Osteocyte (in vitro differentiated cells): Measurements from ENCODE around the gene SLC7A14. TPM values are rescaled to one million over a fixed set of nuclear protein-coding genes. Genes with fewer than 3 reads are reported as not detected.

Experiments used
- DNase-seq: peaks from one replicate; pipeline ENCODE4 v3.0.0; 2021; ENCODE audit warnings: mixed read lengths; ENCODE audit not compliant: unreplicated experiment; ENCODE audit errors: extremely low spot score
- H3K27ac Mint-ChIP-seq: one replicate; pipeline ENCODE4 v1.8.0; 2021; ENCODE audit warnings: mild to moderate bottlenecking, mixed read lengths; ENCODE audit not compliant: unreplicated experiment
- H3K27me3 Mint-ChIP-seq: one replicate; pipeline ENCODE4 v1.8.0; 2021; ENCODE audit warnings: mixed read lengths; ENCODE audit not compliant: unreplicated experiment
- H3K36me3 Mint-ChIP-seq: one replicate; pipeline ENCODE4 v1.8.0; 2021; ENCODE audit warnings: mixed read lengths; ENCODE audit not compliant: unreplicated experiment
- H3K4me1 Mint-ChIP-seq: one replicate; pipeline ENCODE4 v1.8.0; 2021; ENCODE audit warnings: mixed read lengths; ENCODE audit not compliant: unreplicated experiment
- H3K4me3 Mint-ChIP-seq: one replicate; pipeline ENCODE4 v1.8.0; 2021; ENCODE audit warnings: mild to moderate bottlenecking, moderate library complexity, mixed read lengths; ENCODE audit not compliant: unreplicated experiment
- H3K9me3 Mint-ChIP-seq: one replicate; pipeline ENCODE4 v1.8.0; 2021; ENCODE audit warnings: mixed read lengths; ENCODE audit not compliant: unreplicated experiment
- CTCF ChIP-seq: fragments of 200-600 bp; sonication (generic); IDR thresholded peaks from 2 replicates; pipeline ENCODE4 v1.5.0; 2021; ENCODE audit warnings: antibody characterized with exemption, mild to moderate bottlenecking, moderate library complexity
- long read RNA-seq: library from polyadenylated mRNA; unstranded; transcript quantifications from one replicate; pipeline ENCODE4 v2.0.0, GENCODE V29; 2021
- total RNA-seq: library from RNA; stranded (reverse); gene quantifications from 2 replicates; pipeline ENCODE4 v1.2.1, GENCODE V29; 2021

SLC7A14 gene
- 1.8 and 2.1 TPM in 2 replicates for total RNA-seq
- long read RNA-seq, full-length matches to known transcripts: 4 of 9 reads
- long read RNA-seq, partial matches to known transcripts: 2 of 9 reads
- long read RNA-seq, other reads (novel, unspliced or antisense): 3 of 9 reads

GRCh38 chr3:170585937-170586310, at the start of gene SLC7A14:
TSS of gene SLC7A14 (minus strand) at chr3:170586075. CDS start at chr3:170526936, 59,139 bp downstream.
- no peak within 1 kb of the TSS for H3K27ac Mint-ChIP-seq
- no peaks in the 10 kb centered on the region for H3K36me3 Mint-ChIP-seq
- no peak for DNase-seq
- H3K9me3 Mint-ChIP-seq: no peaks in the 10 kb centered on the region
- TF ChIP-seq CTCF: peak; percentile 12
- peaks cover 65% of the 10 kb centered on the region for H3K27me3 Mint-ChIP-seq
- H3K4me1 Mint-ChIP-seq: peaks cover 10% of the 10 kb centered on the region
- H3K4me3 Mint-ChIP-seq: peak within 1 kb of the TSS; percentile 66

DNA sequence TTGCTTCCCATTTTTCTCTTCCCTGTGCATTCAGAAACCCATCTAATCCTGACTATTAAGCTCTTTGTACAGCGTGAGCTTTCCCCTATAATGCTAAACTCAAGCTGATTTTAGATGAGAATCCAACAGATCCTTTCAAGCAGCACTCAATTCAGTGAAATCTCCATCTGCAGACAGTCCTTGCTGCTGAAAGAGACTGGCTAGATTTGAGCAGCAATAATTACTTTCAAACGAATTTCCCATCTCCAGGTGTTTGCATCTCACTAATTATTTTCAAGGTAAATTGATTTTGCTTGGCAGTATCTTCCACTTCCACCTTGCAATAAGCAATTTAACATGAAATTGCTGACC, 49.5 kb upstream of the SLC7A14 start:
- Mint-ChIP-seq H3K4me1 (peaks cover 26% of the 10 kb centered on the region), H3K27me3 (peaks cover 2% of the 10 kb centered on the region), H3K36me3 (no peaks in the 10 kb centered on the region), H3K27ac (no peak overlapping the region), H3K9me3 (no peaks in the 10 kb centered on the region), H3K4me3 (no peak overlapping the region)
- DNase-seq: no peak
- TF ChIP-seq CTCF: no peak

DNA sequence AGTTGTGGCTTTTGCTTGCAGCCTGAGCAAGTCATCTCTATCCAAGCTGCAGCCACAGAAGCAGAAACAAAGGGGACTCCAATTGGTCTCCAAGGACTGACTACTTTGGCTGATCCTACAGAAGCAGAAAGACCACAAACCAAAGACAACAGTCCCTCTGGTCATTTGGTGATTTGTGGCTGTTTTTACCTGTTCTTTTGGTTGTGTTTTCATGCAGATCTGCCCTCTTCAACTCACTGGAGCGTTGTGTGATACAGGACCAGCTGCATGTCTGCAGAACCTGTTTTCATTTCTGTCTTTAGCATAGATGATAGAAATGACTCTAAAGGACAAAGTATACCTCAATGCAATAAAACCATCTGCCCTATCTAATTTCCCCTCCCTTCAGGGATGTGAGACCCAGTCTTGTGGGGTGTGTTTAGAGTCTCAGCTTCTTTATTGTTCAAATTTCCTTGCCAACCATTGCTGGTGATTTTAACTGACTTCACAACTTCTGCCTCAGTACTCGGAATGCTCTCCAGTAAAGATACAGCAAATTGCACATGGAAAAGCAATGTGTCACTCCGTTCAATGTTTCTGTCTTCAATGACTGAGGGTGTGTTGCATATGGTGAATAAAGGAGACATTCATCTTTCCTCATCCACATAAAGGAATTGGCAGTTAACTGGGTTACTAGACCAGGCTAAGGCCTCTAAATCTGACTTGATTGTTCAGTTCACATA, 48.9 kb upstream of the SLC7A14 start:
- Mint-ChIP-seq H3K4me3 (no peak overlapping the region), H3K9me3 (no peaks in the 10 kb centered on the region), H3K4me1 (peaks cover 26% of the 10 kb centered on the region), H3K27ac (no peak overlapping the region), H3K36me3 (no peaks in the 10 kb centered on the region), H3K27me3 (peaks cover 2% of the 10 kb centered on the region)
- DNase-seq: no peak
- TF ChIP-seq CTCF: no peak

GRCh38 chr3:170633573-170633972, 47.7 kb upstream of the SLC7A14 start:
- peaks cover 26% of the 10 kb centered on the region for H3K4me1 Mint-ChIP-seq
- no peak overlapping the region for H3K27ac Mint-ChIP-seq
- no peak for DNase-seq
- H3K27me3 Mint-ChIP-seq: peaks cover 2% of the 10 kb centered on the region
- no peaks in the 10 kb centered on the region for H3K36me3 Mint-ChIP-seq
- no peak for TF ChIP-seq CTCF
- H3K4me3 Mint-ChIP-seq: no peak overlapping the region
- no peaks in the 10 kb centered on the region for H3K9me3 Mint-ChIP-seq

DNA sequence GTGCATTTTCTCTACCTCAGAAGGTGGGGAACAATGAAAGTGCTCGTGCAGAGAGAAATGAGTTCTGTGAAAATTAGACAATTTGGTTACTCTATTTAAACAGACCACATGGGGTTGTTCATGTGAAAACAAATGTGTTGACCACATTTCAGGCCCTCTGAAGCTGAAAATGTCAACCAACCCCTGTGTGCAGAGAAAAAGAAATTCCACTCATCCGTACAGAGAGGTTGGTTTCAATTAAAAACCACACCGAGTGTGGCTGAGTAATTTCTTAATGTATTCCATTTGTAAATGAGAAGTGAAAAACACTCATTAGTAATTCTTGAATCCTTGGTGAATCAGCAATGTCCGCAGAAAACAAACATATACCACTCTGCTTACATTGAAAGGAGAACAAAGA, 46.9 kb upstream of the SLC7A14 start:
- TF ChIP-seq CTCF: no peak
- Mint-ChIP-seq H3K4me3 (no peak overlapping the region), H3K4me1 (peaks cover 26% of the 10 kb centered on the region), H3K9me3 (no peaks in the 10 kb centered on the region), H3K36me3 (no peaks in the 10 kb centered on the region), H3K27ac (no peak overlapping the region), H3K27me3 (peaks cover 2% of the 10 kb centered on the region)
- no peak for DNase-seq
